ENCODE data around the gene RGS4. TPM values are rescaled to one million over a fixed set of nuclear protein-coding genes. Genes with fewer than 3 reads are reported as not detected.

Gene RGS4
- total and polyA plus RNA-seq, 2 donors (not counting 1 experiment from before 2014, with no cell fraction given): 63.3 to 80.2 TPM

DNA sequence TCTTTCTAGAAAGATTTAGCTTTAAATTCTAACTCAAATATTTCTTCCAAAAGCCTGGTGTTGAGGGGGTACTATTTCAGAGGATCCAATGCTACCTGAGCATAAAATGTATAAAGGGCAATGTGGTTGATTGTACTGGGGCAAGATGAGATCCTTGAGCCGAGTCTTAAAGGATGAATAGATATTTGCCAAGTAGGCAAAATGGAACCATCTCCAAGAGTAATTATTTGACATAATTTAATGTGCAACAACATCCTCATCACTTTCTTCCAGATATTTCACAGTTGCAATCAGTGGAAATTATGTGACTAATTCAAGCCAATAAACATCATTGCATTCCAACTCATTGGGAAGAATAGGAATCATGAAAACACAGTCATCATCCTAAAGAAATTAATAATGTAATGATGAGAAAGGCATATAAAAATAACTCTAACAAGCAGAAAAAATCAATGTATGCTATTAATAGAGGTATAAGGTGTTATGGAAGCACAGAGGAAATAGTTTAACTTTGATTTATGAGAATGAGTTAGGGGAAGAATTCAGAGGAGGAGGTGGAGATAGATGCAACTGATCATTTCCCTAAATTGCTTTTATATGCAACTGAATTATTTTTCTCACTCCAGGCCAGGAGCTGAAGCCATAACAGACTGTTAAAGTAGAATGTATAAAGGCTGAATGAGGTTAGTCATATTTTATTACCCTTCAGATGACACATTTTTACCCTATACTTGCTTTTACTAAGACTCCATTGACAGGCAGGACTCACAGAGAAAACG is 30.0 kb upstream of the RGS4 start:
- H4K20me1 ChIP-seq (ENCODE audit: control insufficient read depth, extremely low read depth, insufficient read depth, low read length): no peaks in the 10 kb centered on the region
- H3K4me2 ChIP-seq (ENCODE audit: extremely low read depth, insufficient read depth, low read length): no peak overlapping the region
- no peaks in the 10 kb centered on the region for H3K79me2 ChIP-seq (ENCODE audit: control insufficient read depth, insufficient read depth, low read length)
- H3K4me1 ChIP-seq (ENCODE audit: control insufficient read depth, extremely low read depth, insufficient read depth, low read length): peaks cover 7% of the 10 kb centered on the region
- H3K4me3 ChIP-seq (replicated peaks in 1 of 4; ENCODE audit: control extremely low read depth in 1 of 4, insufficient read depth in 1 of 4, low read depth in 3 of 4, low read length in 4 of 4): no peak overlapping the region
- no peaks in the 10 kb centered on the region for H3K9me3 ChIP-seq (ENCODE audit: control insufficient read depth, insufficient read depth, low read depth, low read length)
- no peaks in the 10 kb centered on the region for H3K36me3 ChIP-seq (ENCODE audit: control insufficient read depth, insufficient read depth, low read length)
- H3K9ac ChIP-seq (ENCODE audit: insufficient read depth, low read length): no peak overlapping the region
- TF ChIP-seq, protein P1, sequence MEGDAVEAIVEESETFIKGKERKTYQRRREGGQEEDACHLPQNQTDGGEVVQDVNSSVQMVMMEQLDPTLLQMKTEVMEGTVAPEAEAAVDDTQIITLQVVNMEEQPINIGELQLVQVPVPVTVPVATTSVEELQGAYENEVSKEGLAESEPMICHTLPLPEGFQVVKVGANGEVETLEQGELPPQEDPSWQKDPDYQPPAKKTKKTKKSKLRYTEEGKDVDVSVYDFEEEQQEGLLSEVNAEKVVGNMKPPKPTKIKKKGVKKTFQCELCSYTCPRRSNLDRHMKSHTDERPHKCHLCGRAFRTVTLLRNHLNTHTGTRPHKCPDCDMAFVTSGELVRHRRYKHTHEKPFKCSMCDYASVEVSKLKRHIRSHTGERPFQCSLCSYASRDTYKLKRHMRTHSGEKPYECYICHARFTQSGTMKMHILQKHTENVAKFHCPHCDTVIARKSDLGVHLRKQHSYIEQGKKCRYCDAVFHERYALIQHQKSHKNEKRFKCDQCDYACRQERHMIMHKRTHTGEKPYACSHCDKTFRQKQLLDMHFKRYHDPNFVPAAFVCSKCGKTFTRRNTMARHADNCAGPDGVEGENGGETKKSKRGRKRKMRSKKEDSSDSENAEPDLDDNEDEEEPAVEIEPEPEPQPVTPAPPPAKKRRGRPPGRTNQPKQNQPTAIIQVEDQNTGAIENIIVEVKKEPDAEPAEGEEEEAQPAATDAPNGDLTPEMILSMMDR (conservative IDR thresholded peaks at IDR 0.05 in 1 of 2, IDR thresholded peaks at IDR 0.05 in 1 of 2; ENCODE audit: low read depth in 1 of 2, low read length in 2 of 2): no peak
- no peak for TF ChIP-seq EZH2 (IDR thresholded peaks at IDR 0.05; ENCODE audit: low read length, missing control alignments)
- H3K27ac ChIP-seq (ENCODE audit: insufficient read depth, low read length): no peak overlapping the region
- DNase-seq (ENCODE audit: low read depth in 2 of 2): no peak
- H3K27me3 ChIP-seq (ENCODE audit: control insufficient read depth, insufficient read depth, low read length): no peaks in the 10 kb centered on the region
- no peak overlapping the region for H2AFZ ChIP-seq (ENCODE audit: low read length)

DNA sequence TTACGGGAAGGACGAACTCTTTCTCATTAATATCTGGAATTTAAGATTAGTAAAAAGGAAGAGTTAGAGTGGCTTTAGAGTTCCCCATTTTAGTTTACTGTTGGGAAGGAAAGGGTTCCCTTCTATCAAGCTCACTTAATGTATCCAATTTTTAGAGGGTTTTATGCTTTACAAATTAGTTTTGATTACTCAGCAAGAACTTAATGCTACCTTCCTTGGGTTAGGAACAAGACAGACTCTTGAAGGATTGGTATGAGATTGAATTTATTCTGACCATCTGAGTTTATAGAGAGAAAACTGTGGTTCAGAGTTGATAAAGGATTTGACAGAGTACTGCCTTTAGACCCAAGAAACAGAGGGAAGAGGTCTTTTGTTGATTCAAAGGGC is 29.5 kb upstream of the RGS4 start:
- TF ChIP-seq EZH2 (IDR thresholded peaks at IDR 0.05; ENCODE audit: low read length, missing control alignments): no peak
- no peak overlapping the region for H3K9ac ChIP-seq (ENCODE audit: insufficient read depth, low read length)

DNA sequence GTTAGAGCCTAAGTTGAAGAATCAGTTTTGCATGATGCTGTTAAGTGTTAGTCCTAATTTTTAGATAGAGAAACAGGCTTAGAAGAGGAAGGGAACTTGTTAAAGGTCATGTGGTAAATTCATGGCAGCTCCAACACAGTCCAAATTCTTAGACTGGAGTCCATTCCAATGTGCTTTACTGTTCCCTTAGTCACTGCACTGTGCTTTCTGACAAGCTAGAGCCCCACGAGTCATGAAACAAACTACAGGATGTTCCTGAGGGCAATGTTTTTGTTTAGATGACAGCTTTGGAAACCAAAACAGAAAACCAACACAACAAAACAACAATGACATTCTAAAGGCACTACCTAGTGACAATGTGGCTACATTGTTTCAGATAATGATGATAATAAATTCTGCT is 23.1 kb upstream of the RGS4 start:
- H3K27ac ChIP-seq (ENCODE audit: insufficient read depth, low read length): no peak overlapping the region

More for the DNA sequence above, 29.5 kb upstream of the RGS4 start:
- Histone ChIP-seq H3K4me1 (ENCODE audit: control insufficient read depth, extremely low read depth, insufficient read depth, low read length) (peaks cover 7% of the 10 kb centered on the region), H3K27me3 (ENCODE audit: control insufficient read depth, insufficient read depth, low read length) (no peaks in the 10 kb centered on the region), H3K4me3 (replicated peaks in 1 of 4; ENCODE audit: control extremely low read depth in 1 of 4, insufficient read depth in 1 of 4, low read depth in 3 of 4, low read length in 4 of 4) (no peak overlapping the region), H3K36me3 (ENCODE audit: control insufficient read depth, insufficient read depth, low read length) (no peaks in the 10 kb centered on the region), H2AFZ (ENCODE audit: low read length) (no peak overlapping the region), H3K4me2 (ENCODE audit: extremely low read depth, insufficient read depth, low read length) (no peak overlapping the region), H3K9me3 (ENCODE audit: control insufficient read depth, insufficient read depth, low read depth, low read length) (no peaks in the 10 kb centered on the region), H3K79me2 (ENCODE audit: control insufficient read depth, insufficient read depth, low read length) (no peaks in the 10 kb centered on the region), H4K20me1 (ENCODE audit: control insufficient read depth, extremely low read depth, insufficient read depth, low read length) (no peaks in the 10 kb centered on the region), H3K27ac (ENCODE audit: insufficient read depth, low read length) (no peak overlapping the region)
- DNase-seq (ENCODE audit: low read depth in 2 of 2): no peak

More for the DNA sequence above, 23.1 kb upstream of the RGS4 start:
- no peaks in the 10 kb centered on the region for H3K36me3 ChIP-seq (ENCODE audit: control insufficient read depth, insufficient read depth, low read length)
- no peaks in the 10 kb centered on the region for H3K27me3 ChIP-seq (ENCODE audit: control insufficient read depth, insufficient read depth, low read length)
- H3K79me2 ChIP-seq (ENCODE audit: control insufficient read depth, insufficient read depth, low read length): no peaks in the 10 kb centered on the region
- H3K4me3 ChIP-seq (replicated peaks in 1 of 4; ENCODE audit: control extremely low read depth in 1 of 4, insufficient read depth in 1 of 4, low read depth in 3 of 4, low read length in 4 of 4): no peak overlapping the region
- peak; percentile 9 to 66 for DNase-seq (ENCODE audit: low read depth in 2 of 2)
- H2AFZ ChIP-seq (ENCODE audit: low read length): no peak overlapping the region
- H3K9me3 ChIP-seq (ENCODE audit: control insufficient read depth, insufficient read depth, low read depth, low read length): no peaks in the 10 kb centered on the region
- no peak overlapping the region for H3K9ac ChIP-seq (ENCODE audit: insufficient read depth, low read length)
- no peak overlapping the region for H3K4me2 ChIP-seq (ENCODE audit: extremely low read depth, insufficient read depth, low read length)
- TF ChIP-seq, protein P1 (conservative IDR thresholded peaks at IDR 0.05 in 1 of 2, IDR thresholded peaks at IDR 0.05 in 1 of 2; ENCODE audit: low read depth in 1 of 2, low read length in 2 of 2): no peak
- TF ChIP-seq EZH2 (IDR thresholded peaks at IDR 0.05; ENCODE audit: low read length, missing control alignments): no peak
- H4K20me1 ChIP-seq (ENCODE audit: control insufficient read depth, extremely low read depth, insufficient read depth, low read length): no peaks in the 10 kb centered on the region
- no peaks in the 10 kb centered on the region for H3K4me1 ChIP-seq (ENCODE audit: control insufficient read depth, extremely low read depth, insufficient read depth, low read length)
